OCI-LY3 (cell line): ENCODE measurements around the gene CHMP6.

Source experiments
- H2AFZ ChIP-seq: fragments of 200-600, 300-600 bp; shearing (Covaris generic); 2 replicates; pipeline ENCODE4 v1.6.0; 2014; ENCODE audit warnings: antibody characterized with exemption, low read depth, low read length
- H3K27ac ChIP-seq: fragments of 200-600, 300-600 bp; sonication (generic); 2 replicates; pipeline ENCODE4 v1.5.1; 2014; ENCODE audit warnings: mild to moderate bottlenecking, low read length, moderate library complexity, mixed read lengths
- H3K27me3 ChIP-seq: fragments of 200-600, 300-600 bp; sonication (generic); 2 replicates; pipeline ENCODE4 v1.6.1; 2014; ENCODE audit warnings: low read depth, low read length, mixed read lengths
- H3K36me3 ChIP-seq: fragments of 200-600, 300-600 bp; sonication (generic); replicated peaks from 2 replicates; pipeline ENCODE3; 2014; ENCODE audit warnings: low read depth, low read length, mixed read lengths
- H3K4me1 ChIP-seq: fragments of 300-600, 200-600 bp; sonication (generic); 2 replicates; pipeline ENCODE4 v1.6.1; 2014; ENCODE audit warnings: low read length, mixed read lengths
- H3K4me2 ChIP-seq: fragments of 200-600, 300-600 bp; sonication (generic); 2 replicates; pipeline ENCODE4 v1.6.1; 2014; ENCODE audit warnings: low read length, mixed read lengths
- H3K4me3 ChIP-seq: fragments of 300-600, 200-600 bp; sonication (generic); 2 replicates; pipeline ENCODE4 v1.5.1; 2014; ENCODE audit warnings: antibody characterized with exemption, mild to moderate bottlenecking, low read length, moderate library complexity
- H3K79me2 ChIP-seq: fragments of 300-600, 200-600 bp; shearing (Covaris generic); 2 replicates; pipeline ENCODE4 v1.6.1; 2014; ENCODE audit warnings: mild to moderate bottlenecking, low read length, mixed read lengths
- H3K9ac ChIP-seq: fragments of 300-600, 200-600 bp; shearing (Covaris generic); 2 replicates; pipeline ENCODE4 v1.6.0; 2014; ENCODE audit warnings: mild to moderate bottlenecking, low read length, moderate library complexity
- H3K9me3 ChIP-seq: fragments of 200-600, 300-600 bp; shearing (Covaris generic); 2 replicates; pipeline ENCODE4 v1.6.1; 2014; ENCODE audit warnings: low read length, mixed read lengths; ENCODE audit not compliant: insufficient read depth
- H4K20me1 ChIP-seq: fragments of 200-600, 300-600 bp; sonication (generic); 2 replicates; pipeline ENCODE4 v1.6.1; 2016; ENCODE audit warnings: low read length, mixed read lengths; ENCODE audit not compliant: insufficient read depth
- EZH2phosphoT487 ChIP-seq: fragments of 200-600 bp; shearing (Covaris generic); IDR thresholded peaks from 2 replicates; pipeline ENCODE4 v1.6.1; 2018; ENCODE audit warnings: antibody characterized with exemption, mixed run types, low read depth
- TF ChIP-seq, protein P1 (sequence below): fragments of 200-600, 300-600 bp; sonication (generic); IDR thresholded peaks from 2 replicates; pipeline ENCODE4 v1.5.1; 2014; ENCODE audit warnings: antibody characterized with exemption, low read length, low read depth

CHMP6 gene

GRCh38 chr17:81003711-81004475 is 12.3 kb downstream of the CHMP6 start:
- Histone ChIP-seq H3K27ac (no peak overlapping the region), H3K4me3 (no peak overlapping the region), H3K4me2 (no peak overlapping the region), H3K36me3 (no peaks in the 10 kb centered on the region), H3K4me1 (no peaks in the 10 kb centered on the region), H4K20me1 (no peaks in the 10 kb centered on the region), H3K9me3 (no peaks in the 10 kb centered on the region), H3K79me2 (no peaks in the 10 kb centered on the region), H3K27me3 (no peaks in the 10 kb centered on the region), H3K9ac (no peak overlapping the region), H2AFZ (no peak overlapping the region)
- TF ChIP-seq EZH2phosphoT487 = no peak
- TF ChIP-seq, protein P1, sequence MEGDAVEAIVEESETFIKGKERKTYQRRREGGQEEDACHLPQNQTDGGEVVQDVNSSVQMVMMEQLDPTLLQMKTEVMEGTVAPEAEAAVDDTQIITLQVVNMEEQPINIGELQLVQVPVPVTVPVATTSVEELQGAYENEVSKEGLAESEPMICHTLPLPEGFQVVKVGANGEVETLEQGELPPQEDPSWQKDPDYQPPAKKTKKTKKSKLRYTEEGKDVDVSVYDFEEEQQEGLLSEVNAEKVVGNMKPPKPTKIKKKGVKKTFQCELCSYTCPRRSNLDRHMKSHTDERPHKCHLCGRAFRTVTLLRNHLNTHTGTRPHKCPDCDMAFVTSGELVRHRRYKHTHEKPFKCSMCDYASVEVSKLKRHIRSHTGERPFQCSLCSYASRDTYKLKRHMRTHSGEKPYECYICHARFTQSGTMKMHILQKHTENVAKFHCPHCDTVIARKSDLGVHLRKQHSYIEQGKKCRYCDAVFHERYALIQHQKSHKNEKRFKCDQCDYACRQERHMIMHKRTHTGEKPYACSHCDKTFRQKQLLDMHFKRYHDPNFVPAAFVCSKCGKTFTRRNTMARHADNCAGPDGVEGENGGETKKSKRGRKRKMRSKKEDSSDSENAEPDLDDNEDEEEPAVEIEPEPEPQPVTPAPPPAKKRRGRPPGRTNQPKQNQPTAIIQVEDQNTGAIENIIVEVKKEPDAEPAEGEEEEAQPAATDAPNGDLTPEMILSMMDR = no peak

DNA sequence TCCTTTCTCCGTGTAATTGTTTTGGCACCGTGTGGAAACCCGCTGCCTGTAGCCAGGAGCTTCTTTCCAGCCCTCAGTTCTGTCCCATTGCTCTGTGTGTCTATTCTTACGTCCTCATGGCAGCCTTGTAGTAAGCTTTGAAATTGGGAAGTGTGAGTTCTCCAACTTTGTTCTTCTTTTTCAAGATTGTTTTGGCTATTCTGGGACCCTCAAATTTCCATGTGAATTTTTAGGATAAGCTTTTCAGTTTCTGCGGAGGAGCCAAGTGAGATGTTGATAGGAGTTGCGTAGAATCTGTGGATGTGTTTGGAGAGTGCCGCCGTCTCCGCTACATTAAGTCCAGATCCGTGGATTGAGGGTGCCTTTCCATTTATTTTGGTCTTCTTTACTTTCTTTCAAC is 15.2 kb downstream of the CHMP6 start:
- no peak for TF ChIP-seq EZH2phosphoT487
- TF ChIP-seq, protein P1 = no peak
- no peak overlapping the region for H3K4me2 ChIP-seq

DNA sequence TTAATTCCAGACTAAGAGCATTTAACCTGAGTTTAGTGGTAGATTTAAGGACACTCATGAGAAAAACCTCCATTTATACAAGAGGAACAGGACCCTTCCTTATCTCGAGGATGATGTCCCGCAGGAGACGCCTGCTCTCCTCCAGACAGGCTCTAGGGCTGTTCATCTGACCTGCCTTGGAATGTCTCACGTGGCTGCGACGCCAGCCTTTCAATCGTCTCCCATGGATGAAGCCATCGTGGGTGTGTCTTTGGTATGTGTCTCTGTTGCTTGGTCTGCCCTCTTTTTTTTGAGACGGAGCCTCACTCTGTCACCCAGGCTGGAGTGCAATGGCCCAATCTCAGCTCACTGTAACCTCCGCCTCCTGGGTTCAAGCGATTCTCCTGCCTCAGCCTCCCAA is 16.5 kb downstream of the CHMP6 start:
- no peaks in the 10 kb centered on the region for H3K9me3 ChIP-seq
- H3K4me1 ChIP-seq = no peaks in the 10 kb centered on the region
- no peak overlapping the region for H3K27ac ChIP-seq
- H3K79me2 ChIP-seq = no peaks in the 10 kb centered on the region
- H4K20me1 ChIP-seq = no peaks in the 10 kb centered on the region
- H3K27me3 ChIP-seq = no peaks in the 10 kb centered on the region; the same call in 1 of the 2 replicates
- H3K9ac ChIP-seq = no peak overlapping the region
- no peak for TF ChIP-seq EZH2phosphoT487
- TF ChIP-seq, protein P1 = no peak
- H3K4me3 ChIP-seq = no peak overlapping the region
- H3K4me2 ChIP-seq = no peak overlapping the region
- no peaks in the 10 kb centered on the region for H3K36me3 ChIP-seq
- no peak overlapping the region for H2AFZ ChIP-seq

More for the DNA sequence above, 15.2 kb downstream of the CHMP6 start:
- H4K20me1 ChIP-seq = no peaks in the 10 kb centered on the region
- no peaks in the 10 kb centered on the region for H3K79me2 ChIP-seq
- no peaks in the 10 kb centered on the region for H3K9me3 ChIP-seq
- no peaks in the 10 kb centered on the region for H3K36me3 ChIP-seq
- H2AFZ ChIP-seq = no peak overlapping the region
- H3K27me3 ChIP-seq = no peaks in the 10 kb centered on the region; the same call in 1 of the 2 replicates
- H3K4me1 ChIP-seq = no peaks in the 10 kb centered on the region
- no peak overlapping the region for H3K27ac ChIP-seq
- H3K9ac ChIP-seq = no peak overlapping the region
- no peak overlapping the region for H3K4me3 ChIP-seq

DNA sequence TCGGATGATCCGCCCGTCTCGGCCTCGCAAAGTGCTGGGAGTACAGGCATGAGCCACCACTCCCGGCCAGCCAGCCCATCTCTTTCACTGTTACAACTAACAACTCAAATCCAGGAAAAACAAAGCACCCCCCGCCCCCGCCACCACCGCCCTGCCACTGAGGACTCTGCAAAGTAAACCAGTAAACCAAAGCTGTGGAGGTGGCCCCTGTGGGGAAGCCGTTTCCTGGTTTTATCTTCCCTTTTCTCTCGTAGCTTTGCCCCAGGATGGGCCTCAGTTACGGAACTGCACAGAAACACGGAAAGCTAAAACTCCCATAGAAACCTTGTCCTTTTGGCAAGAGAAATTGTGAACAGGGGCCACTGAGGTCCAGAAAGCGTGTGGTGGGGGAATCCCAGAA is 17.5 kb downstream of the CHMP6 start:
- H3K4me3 ChIP-seq = no peak overlapping the region
- no peak overlapping the region for H2AFZ ChIP-seq
- no peak overlapping the region for H3K27ac ChIP-seq
- H3K79me2 ChIP-seq = no peaks in the 10 kb centered on the region
- no peaks in the 10 kb centered on the region for H4K20me1 ChIP-seq
- no peak overlapping the region for H3K4me2 ChIP-seq
- no peaks in the 10 kb centered on the region for H3K4me1 ChIP-seq
- H3K9ac ChIP-seq = no peak overlapping the region
- no peaks in the 10 kb centered on the region for H3K36me3 ChIP-seq
- no peaks in the 10 kb centered on the region; the same call in 1 of the 2 replicates for H3K27me3 ChIP-seq
- TF ChIP-seq, protein P1 = no peak
- TF ChIP-seq EZH2phosphoT487 = no peak
- H3K9me3 ChIP-seq = no peaks in the 10 kb centered on the region
